H1 (cell line): Measurements from ENCODE around the gene ABHD16B. TPM values are rescaled to one million over a fixed set of nuclear protein-coding genes. Genes with fewer than 3 reads are reported as not detected.

ENCODE experiments used
- ASH2L ChIP-seq: fragments of 200-600, 300-600 bp; sonication (generic); IDR thresholded peaks from one replicate; pipeline ENCODE4 v1.7.1; 2017; ENCODE audit warnings: low read length
- ATF2 ChIP-seq: IDR thresholded peaks from 2 replicates; pipeline ENCODE4 v1.6.1; 2012; ENCODE audit warnings: low read length, inconsistent platforms
- BACH1 ChIP-seq: IDR thresholded peaks from 2 replicates; pipeline ENCODE4 v1.6.1; 2012; ENCODE audit warnings: low read length, improper control_type of control experiment
- CBX5 ChIP-seq: fragments of 300-800, 300-1000 bp; sonication (generic); IDR thresholded peaks from 2 replicates; pipeline ENCODE4 v1.7.1; 2016; ENCODE audit warnings: antibody characterized with exemption, low read length, low read depth
- EZH2 ChIP-seq: fragments of 200-600 bp; sonication (generic); IDR thresholded peaks from 2 replicates; pipeline ENCODE4 v1.7.1; 2012; ENCODE audit warnings: low read depth, mild to moderate bottlenecking, moderate library complexity, low read length, inconsistent platforms; ENCODE audit not compliant: severe bottlenecking
- FOSL1 ChIP-seq: IDR thresholded peaks from 2 replicates; pipeline ENCODE4 v1.6.1; 2011; ENCODE audit warnings: mild to moderate bottlenecking, low read depth, low read length, moderate library complexity; ENCODE audit not compliant: insufficient read depth
- KDM4A ChIP-seq: IDR thresholded peaks from one replicate; pipeline ENCODE4 v1.7.1; 2012; ENCODE audit warnings: low read depth, mild to moderate bottlenecking, moderate library complexity, low read length, inconsistent platforms; ENCODE audit not compliant: severe bottlenecking
- MAFK ChIP-seq: IDR thresholded peaks from 2 replicates; pipeline ENCODE4 v1.6.1; 2012; ENCODE audit warnings: low read depth, mild to moderate bottlenecking, improper control_type of control experiment, low read length
- NANOG ChIP-seq: IDR thresholded peaks from 2 replicates; pipeline ENCODE4 v1.6.1; 2011; ENCODE audit warnings: low read length, low read depth, mild to moderate bottlenecking, inconsistent platforms; ENCODE audit not compliant: insufficient read depth, poor library complexity, severe bottlenecking
- POLR2A ChIP-seq, 2 experiments: IDR thresholded peaks; 1 replicate in 1 of 2; 2 replicates in 1 of 2; pipeline ENCODE4 v1.6.1; 2011; ENCODE audit warnings: low read depth in 2 of 2, low read length in 2 of 2, mild to moderate bottlenecking in 2 of 2; ENCODE audit errors: control extremely low read depth in 1 of 2
- RAD21 ChIP-seq, 2 experiments: IDR thresholded peaks in 1 of 2; conservative IDR thresholded peaks in 1 of 2; 2 replicates each; pipeline ENCODE4 v1.6.1; 2011; ENCODE audit warnings: low read depth in 2 of 2, low read length in 2 of 2, improper control_type of control experiment in 1 of 2, inconsistent platforms in 1 of 2, mild to moderate bottlenecking in 1 of 2, moderate library complexity in 1 of 2
- RBBP5 ChIP-seq: IDR thresholded peaks from 2 replicates; pipeline ENCODE4 v1.7.1; 2012; ENCODE audit warnings: low read depth, mild to moderate bottlenecking, inconsistent platforms, low read length, moderate library complexity, borderline replicate concordance
- RFX5 ChIP-seq: IDR thresholded peaks from 2 replicates; pipeline ENCODE4 v1.6.1; 2011; ENCODE audit warnings: low read depth, low read length, improper control_type of control experiment, borderline replicate concordance
- RXRA ChIP-seq: IDR thresholded peaks from 2 replicates; pipeline ENCODE4 v1.6.1; 2011; ENCODE audit warnings: low read depth, mild to moderate bottlenecking, low read length, moderate library complexity; ENCODE audit not compliant: insufficient read depth
- SIRT6 ChIP-seq: IDR thresholded peaks from one replicate; pipeline ENCODE4 v1.7.1; 2012; ENCODE audit warnings: low read length, inconsistent platforms
- SP1 ChIP-seq: IDR thresholded peaks from 2 replicates; pipeline ENCODE4 v1.6.1; 2011; ENCODE audit warnings: low read depth, low read length
- SP4 ChIP-seq: IDR thresholded peaks from 2 replicates; pipeline ENCODE4 v1.6.1; 2012; ENCODE audit warnings: low read length, inconsistent platforms
- SRF ChIP-seq: IDR thresholded peaks from 2 replicates; pipeline ENCODE4 v1.6.1; 2011; ENCODE audit warnings: mild to moderate bottlenecking, low read depth, low read length, moderate library complexity
- SUZ12 ChIP-seq: fragments of 200-600 bp; sonication (generic); IDR thresholded peaks from 2 replicates; pipeline ENCODE4 v1.6.1; 2012; ENCODE audit warnings: mild to moderate bottlenecking, inconsistent platforms, low read length, moderate library complexity, mixed read lengths
- TAF1 ChIP-seq: IDR thresholded peaks from 2 replicates; pipeline ENCODE4 v1.6.1; 2011; ENCODE audit warnings: mild to moderate bottlenecking, low read depth, low read length
- USF2 ChIP-seq: IDR thresholded peaks from 2 replicates; pipeline ENCODE4 v1.6.1; 2011; ENCODE audit warnings: low read length, improper control_type of control experiment
- polyA plus RNA-seq, 7 experiments: library from polyadenylated mRNA; depleted of rRNA in 3 of 7; stranded (reverse) in 5 of 7; unstranded in 2 of 7; fragments of >200 nt in 5 of 7; fragments of 200-250 nt in 2 of 7; gene quantifications; 1 replicate in 5 of 7; 2 replicates in 1 of 7; 4 replicates in 1 of 7; pipeline versions ENCODE4 v1.2.1 to v1.2.3, GENCODE V29; 2011 to 2013; ENCODE audit warnings: missing spikeins in 2 of 7, mixed read lengths in 2 of 7
- total RNA-seq: library from RNA; stranded (reverse); fragmentation: NEBNext Ultra II Directional; extraction: Animal tissue kit (Norgen Biotek cat#: 25700); gene quantifications from 2 replicates; pipeline ENCODE4 v1.2.1, GENCODE V29; 2021
- TF ChIP-seq, protein P1 (sequence below): IDR thresholded peaks from 2 replicates; pipeline ENCODE4 v1.6.1; 2011; ENCODE audit warnings: low read depth, mild to moderate bottlenecking, low read length; ENCODE audit not compliant: insufficient read depth

The ABHD16B gene
- total and polyA plus RNA-seq, 2 of the 8 experiments (the other 6 are each of a cell fraction or from before 2014, with no cell fraction given), result not detected

- TF ChIP-seq SP4 (no peak), ASH2L (peak; percentile 78), SRF (no peak), RBBP5 (peak; percentile 49; the same call in 1 of the 2 replicates), CBX5 (no peak), BACH1 (peak; percentile 32; the same call in 1 of the 2 replicates), FOSL1 (no peak), RXRA (no peak), TAF1 (peak; percentile 98), SUZ12 (no peak), ATF2 (no peak), SIRT6 (no peak), EZH2 (no peak), SP1 (peak; percentile 95), KDM4A (no peak), RAD21 (IDR thresholded peaks at IDR 0.05 in 1 of 2, conservative IDR thresholded peaks at IDR 0.05 in 1 of 2; ENCODE audit: low read depth in 2 of 2, low read length in 2 of 2) (no peak), RFX5 (no peak), USF2 (peak; percentile 92), MAFK (no peak), POLR2A (IDR thresholded peaks at IDR 0.05; ENCODE audit: control extremely low read depth in 1 of 2, low read depth in 2 of 2, low read length in 2 of 2) (peak; percentile 91 to 97), NANOG (no peak)
- TF ChIP-seq, protein P1, sequence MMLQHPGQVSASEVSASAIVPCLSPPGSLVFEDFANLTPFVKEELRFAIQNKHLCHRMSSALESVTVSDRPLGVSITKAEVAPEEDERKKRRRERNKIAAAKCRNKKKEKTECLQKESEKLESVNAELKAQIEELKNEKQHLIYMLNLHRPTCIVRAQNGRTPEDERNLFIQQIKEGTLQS, result peak; percentile 90
Measured at GRCh38 chr20:63864978-63865640, 3.8 kb downstream of the ABHD16B start, which contains the start of gene TPD52L2 (continued).
